NCI-H446 treated with DMSO at 0.1 percent for 48 hours (cell line): ENCODE results near the gene SLIT1.

ENCODE experiments used
- DNase-seq: peaks from one replicate; lab custom pipeline; 2025; lab: John Stamatoyannopoulos, UW

The SLIT1 gene

GRCh38 chr10:97000487-97001182 lies 185.1 kb downstream of the SLIT1 start:
- no peak for DNase-seq

- no peak for DNase-seq
Measured at GRCh38 chr10:96999987-97000386, 185.8 kb downstream of the SLIT1 start.

DNA sequence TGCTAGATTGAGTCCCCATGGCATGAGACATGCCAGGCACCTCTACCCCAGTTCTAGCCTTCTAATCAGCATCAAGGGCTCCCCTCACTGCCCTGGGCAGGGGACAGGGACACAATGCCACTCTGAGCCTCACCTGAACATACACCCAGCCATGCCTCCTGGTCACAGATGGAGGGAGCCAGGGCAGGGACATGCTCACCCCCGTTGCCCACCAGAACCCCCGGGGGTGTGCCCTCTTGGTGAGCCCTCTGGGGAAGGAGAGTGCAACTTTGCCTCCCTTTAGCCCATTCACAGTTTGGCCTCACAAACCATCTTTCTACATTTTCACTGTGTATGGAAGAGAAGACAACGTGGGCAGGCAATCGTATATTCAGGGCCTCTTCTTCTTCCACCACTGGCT lies 186.4 kb downstream of the SLIT1 start:
- no peak for DNase-seq

DNA sequence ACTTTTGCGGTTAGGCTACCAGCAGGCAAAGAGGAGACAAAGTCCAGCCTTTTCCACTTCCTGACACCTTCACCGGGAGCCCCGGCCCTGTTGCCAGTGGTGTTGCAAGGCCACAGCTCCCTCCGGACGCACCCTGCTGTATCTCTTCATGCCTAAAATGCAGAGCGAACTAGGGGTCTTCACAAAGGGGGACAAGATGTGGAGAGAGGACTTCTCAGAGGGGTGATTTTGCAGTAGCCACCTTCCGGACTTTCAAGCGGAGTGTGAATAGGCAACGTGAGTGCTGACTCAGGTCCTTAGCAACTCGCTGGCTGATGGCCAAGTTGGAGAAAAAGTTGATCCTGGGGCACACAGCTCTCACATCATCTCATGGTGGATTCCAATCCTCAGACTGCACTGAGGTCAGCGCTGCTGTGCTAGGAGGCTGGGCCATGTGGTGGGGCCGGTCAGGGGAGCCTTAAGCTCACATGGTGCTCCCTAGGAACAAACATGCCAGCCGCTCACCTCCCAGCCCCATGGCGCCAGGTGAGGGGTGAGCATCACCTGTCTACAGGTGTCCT lies 187.3 kb downstream of the SLIT1 start:
- DNase-seq, result no peak

DNA sequence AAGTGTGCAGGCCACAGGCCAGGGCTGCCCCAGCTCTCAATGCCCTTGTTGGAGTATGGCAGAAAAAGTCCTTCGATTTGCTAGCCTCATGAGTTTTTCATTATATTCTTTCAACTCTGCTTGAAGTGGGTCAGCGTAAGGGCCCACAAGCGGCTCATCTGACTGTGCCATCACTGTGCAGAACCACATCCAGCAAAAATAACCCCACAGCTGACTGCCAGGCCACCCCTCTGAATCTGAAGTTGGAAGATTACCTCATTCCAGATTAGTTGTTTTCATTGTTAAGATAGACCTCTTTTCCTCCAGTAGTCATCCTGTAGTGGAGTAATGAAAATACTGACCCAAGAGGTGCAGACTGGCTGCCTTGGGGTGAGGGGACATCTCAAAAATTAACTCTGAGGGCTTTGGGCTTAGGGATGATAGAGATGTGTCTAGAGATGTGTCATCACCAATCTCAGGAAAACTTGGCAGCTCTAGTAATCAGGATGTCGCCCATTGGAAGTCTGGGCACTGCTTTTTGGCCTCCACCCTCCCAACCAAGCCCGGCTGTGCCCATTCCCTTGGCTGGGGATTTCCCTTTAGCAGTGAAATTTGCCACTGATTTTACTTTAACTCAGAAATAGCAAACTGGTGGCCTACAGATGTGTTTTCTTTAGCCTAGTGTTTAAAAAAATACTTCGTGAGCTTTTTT lies 189.3 kb downstream of the SLIT1 start:
- no peak for DNase-seq

DNA sequence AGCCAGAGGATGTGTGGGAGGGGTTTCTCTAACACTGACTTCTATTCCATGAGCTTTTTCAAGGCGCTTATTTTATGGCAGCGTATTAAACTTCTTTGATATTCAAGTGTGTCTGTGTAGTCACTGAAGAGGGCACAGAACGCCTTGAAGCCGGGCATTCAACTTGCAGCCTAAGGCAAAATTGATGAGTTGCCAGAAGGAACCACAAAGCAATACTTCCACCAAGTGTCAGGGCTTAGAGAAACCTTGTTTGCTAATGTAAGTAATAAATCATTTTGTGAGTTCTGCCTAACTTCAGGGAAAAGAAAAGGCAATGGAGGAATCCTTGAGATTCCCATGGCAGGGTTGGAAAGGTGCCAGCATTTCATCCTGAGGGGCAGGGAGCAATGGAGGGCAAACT lies 189.9 kb downstream of the SLIT1 start:
- no peak for DNase-seq

DNA sequence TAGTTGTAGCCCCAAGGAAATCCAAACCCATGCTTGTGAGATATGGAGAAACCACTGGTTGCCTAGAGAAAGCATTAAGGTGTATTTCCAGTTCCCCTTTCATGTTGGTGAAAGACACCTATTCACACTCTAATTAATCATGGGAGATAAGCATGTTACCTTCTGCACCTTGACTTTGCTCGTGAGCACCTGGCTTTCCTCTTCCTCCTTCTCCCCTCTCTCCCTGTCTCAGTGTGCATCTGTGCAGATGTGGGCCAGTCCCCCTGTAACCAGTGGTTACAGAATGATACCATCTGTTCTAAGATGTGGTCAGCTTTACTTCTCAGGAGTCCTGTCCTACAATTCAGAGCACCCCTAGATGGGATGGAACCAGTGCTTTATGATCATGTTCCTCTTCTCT lies 193.0 kb downstream of the SLIT1 start:
- no peak for DNase-seq

GRCh38 chr10:96991313-96991841 lies 194.4 kb downstream of the SLIT1 start:
- DNase-seq, result no peak

DNA sequence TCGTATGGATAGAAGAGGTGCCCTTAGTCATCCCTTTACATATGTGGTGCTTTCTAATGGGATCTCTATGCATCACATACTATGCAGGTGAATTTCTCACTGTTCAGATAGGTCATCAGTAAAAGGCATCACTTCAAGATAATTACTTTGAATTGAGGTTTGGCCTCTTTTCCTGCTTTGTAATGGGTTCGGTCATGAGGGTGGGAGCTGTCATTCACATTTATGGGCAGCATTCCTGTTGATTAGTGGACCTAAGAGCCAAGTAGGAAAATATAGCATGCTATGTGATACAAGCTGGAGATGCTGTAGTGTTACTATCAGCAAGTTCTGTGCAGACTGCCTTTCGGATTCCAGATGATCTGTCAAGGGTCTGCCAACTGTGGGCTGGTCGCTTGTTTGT lies 197.3 kb downstream of the SLIT1 start:
- no peak for DNase-seq

- no peak for DNase-seq
Measured at GRCh38 chr10:96987842-96988175, 197.9 kb downstream of the SLIT1 start.

DNA sequence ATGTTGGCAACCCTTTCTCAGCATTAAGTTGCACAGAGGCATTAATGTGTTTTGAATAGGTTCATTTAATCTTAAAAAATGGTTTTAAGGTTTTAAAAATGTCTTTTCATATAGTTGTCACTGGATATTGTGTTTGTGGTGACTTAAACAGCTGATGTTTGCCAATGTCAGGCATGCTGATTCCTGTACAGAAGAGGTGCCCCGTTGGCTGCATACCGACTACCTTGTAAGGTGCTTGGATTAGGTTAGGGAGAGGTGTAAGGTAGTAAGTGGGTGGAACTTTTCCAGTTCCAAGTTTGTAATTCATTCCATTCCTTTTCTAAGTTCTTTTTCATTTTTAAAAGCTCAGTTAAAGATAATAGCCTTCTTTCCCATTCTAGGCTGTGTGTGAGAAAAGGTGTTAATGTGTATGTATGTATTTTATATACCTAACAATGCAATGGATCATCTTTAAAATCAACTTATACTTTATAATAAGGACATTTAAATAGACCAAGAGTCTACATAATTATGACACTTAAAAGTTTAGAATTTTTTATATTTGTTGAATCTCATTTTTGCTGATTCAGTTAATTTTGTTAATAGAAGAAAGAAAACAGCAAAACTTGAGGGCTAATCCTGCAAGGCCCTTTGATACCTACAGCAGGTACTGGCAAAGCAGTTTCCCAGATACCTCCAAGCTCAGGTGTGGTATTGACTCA lies 198.5 kb downstream of the SLIT1 start:
- DNase-seq, result no peak

DNA sequence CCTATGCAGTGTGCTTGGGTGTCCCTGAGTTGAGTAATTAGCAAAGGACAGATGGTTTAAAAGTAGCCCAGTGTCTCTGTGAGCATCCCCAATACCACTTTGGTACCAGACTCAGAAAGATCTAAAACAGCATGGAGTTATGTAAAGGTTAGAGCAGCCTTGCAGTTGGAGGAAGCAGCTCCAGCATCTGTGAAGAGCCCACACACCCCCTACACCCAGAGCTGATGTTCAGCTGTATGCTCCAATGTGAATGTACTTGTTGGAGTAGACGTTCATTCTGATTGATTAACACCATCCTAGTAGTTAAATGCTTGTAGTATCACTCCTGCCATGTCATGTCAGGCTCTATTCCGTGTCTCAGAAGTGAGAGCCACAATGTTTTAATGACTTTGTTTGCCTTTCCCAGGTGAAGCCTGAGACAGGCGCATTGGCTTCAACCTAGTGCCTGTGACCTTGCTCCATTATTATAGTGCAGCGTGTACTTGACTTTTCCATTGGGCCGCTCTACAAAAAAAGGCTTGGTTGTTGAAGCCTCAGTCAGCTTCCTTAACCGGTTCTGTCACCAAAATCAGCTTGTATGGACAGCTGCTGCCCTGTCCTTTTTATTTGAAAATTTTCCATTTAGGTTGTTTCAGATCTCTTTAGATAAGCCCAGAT lies 199.4 kb downstream of the SLIT1 start:
- DNase-seq, result no peak

DNA sequence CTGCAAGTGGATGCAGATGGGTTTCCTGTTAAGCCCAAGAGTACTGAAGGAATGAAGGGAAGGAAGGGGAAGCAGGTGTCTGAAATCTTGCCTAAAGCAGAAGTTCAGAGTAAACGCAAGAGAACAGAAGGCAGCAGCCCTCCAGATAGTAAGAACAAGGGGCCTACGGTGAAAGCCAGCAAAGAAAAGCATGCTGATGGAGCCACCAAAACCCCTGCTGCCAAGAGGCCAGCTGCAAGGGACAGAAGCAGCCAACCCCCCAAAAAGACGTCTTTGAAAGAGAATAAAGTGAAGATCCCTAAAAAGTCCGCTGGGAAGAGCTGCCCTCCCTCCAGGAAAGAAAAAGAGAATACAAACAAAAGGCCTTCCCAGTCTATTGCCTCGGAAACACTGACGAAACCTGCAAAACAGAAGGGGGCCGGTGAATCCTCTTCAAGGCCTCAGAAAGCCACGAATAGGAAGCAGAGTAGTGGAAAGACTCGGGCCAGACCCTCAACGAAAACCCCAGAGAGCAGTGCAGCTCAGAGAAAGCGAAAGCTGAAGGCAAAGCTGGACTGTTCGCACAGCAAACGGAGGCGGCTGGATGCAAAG lies 201.1 kb downstream of the SLIT1 start:
- DNase-seq, result no peak

DNA sequence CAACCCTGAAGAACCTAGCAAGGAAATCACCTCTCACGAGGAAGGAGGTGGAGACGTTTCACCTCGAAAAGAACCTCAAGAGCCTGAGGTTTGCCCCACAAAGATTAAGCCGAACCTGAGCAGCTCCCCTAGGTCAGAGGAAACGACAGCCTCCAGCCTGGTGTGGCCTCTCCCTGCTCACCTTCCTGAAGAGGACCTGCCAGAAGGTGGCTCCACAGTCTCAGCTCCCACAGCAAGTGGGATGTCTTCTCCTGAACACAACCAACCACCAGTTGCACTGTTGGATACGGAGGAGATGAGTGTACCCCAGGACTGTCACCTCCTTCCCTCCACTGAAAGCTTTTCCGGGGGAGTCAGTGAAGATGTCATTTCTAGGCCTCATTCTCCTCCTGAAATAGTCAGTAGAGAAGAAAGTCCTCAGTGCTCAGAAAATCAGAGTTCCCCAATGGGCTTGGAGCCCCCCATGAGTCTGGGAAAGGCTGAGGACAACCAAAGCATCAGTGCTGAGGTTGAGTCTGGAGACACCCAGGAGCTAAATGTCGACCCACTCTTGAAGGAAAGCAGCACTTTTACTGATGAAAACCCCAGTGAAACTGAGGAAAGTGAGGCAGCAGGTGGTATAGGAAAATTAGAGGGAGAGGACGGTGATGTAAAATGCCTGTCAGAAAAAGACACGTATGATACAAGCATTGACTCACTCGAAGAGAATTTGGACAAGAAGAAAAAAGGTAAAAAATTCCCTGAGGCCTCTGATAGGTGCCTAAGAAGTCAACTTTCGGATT lies 203.4 kb downstream of the SLIT1 start:
- no peak for DNase-seq

DNA sequence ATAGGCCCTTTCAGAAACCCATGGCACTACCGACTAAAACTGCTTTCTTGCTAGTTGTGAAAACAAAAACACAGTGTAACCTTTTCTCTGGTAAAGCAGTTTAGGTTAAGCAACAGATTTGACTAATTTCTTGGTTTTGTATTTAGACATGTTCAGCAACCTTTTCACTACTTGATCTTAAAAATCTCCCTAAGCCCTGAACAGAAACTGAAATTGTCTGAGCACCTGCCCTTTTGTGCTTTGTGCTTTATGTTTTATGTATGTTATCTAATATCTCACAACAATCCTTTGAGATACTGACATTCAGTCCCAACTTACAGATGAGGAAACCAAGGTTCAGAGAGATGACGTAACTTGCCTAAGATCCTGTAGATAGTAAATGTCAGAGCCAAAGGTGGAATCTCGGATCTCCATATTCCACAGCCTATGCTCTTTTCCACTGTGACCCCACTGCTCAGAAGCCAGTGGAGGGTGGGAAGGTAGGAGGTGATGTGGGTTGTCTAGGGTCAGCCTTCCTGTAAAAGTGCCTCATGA lies 207.1 kb downstream of the SLIT1 start:
- no peak for DNase-seq

DNA sequence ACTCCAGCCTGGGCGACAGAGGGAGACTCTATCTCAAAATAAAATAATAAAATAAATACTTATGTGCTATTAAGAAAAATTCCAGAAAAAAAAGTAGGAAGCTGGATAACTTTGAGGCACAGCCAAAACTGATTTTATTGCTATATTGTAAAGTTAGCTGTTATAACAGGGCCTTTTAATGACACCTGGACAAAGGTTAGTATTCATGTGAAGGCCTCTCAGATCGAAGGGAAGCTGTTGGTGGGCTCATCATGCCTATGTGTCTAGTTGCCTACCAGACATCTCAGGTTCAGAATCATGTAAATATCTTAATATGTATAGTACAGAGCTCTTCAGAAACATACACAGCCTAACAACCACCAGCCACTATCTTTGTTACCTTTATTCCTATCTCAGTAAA lies 210.6 kb downstream of the SLIT1 start:
- DNase-seq, result no peak

GRCh38 chr10:96973809-96974747 lies 211.7 kb downstream of the SLIT1 start:
- no peak for DNase-seq

DNA sequence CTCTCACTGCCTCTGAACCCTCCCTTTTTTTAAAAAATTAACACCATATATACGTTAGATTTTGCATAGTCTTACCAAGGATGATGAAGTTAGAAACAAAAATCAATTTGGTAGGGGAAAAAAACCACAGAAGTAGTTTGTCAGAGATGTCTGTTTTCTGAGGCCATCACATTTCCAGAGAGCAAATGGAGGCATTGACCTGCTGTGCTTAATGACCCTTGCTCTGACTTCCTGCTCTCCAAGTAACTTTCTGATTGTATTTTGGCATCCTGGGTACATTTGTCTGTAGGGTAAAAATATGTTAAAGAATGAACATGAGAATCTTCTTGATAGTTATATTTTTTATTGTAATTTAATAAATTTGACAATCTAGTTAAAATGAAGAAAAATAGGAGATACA lies 213.5 kb downstream of the SLIT1 start:
- no peak for DNase-seq

DNA sequence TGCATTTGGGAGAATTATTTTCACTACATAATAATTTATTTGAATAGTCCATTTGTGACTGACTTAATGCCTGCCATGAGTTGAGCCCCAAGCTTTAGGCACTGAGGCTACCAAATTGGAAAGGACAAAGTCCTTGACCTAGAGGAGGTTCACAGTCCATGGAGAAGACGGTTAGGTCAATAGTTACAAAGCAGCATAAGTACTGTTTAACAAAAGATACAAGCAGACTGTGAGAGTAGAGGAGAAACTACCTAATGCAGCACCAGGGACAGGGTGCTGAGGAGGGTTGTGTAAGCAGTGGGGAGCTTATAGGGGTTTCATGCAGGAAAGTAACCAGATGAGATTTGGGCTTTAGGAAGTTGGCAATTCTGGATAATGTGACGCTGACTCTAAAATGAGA lies 214.4 kb downstream of the SLIT1 start:
- no peak for DNase-seq
